Osteocyte (in vitro differentiated cells): Measurements from ENCODE around the gene CALCOCO2. TPM values are rescaled to one million over a fixed set of nuclear protein-coding genes. Genes with fewer than 3 reads are reported as not detected.
"Not testable (repeated sequence)": the region's sequence is repeated elsewhere in the genome, so short reads cannot be mapped to it uniquely, and the experiment has no call there.

Experiments
- DNase-seq: peaks from one replicate; pipeline ENCODE4 v3.0.0; 2021; ENCODE audit warnings: mixed read lengths; ENCODE audit not compliant: unreplicated experiment; ENCODE audit errors: extremely low spot score
- H3K27ac Mint-ChIP-seq: one replicate; pipeline ENCODE4 v1.8.0; 2021; ENCODE audit warnings: mild to moderate bottlenecking, mixed read lengths; ENCODE audit not compliant: unreplicated experiment
- H3K27me3 Mint-ChIP-seq: one replicate; pipeline ENCODE4 v1.8.0; 2021; ENCODE audit warnings: mixed read lengths; ENCODE audit not compliant: unreplicated experiment
- H3K36me3 Mint-ChIP-seq: one replicate; pipeline ENCODE4 v1.8.0; 2021; ENCODE audit warnings: mixed read lengths; ENCODE audit not compliant: unreplicated experiment
- H3K4me1 Mint-ChIP-seq: one replicate; pipeline ENCODE4 v1.8.0; 2021; ENCODE audit warnings: mixed read lengths; ENCODE audit not compliant: unreplicated experiment
- H3K4me3 Mint-ChIP-seq: one replicate; pipeline ENCODE4 v1.8.0; 2021; ENCODE audit warnings: mild to moderate bottlenecking, moderate library complexity, mixed read lengths; ENCODE audit not compliant: unreplicated experiment
- H3K9me3 Mint-ChIP-seq: one replicate; pipeline ENCODE4 v1.8.0; 2021; ENCODE audit warnings: mixed read lengths; ENCODE audit not compliant: unreplicated experiment
- total RNA-seq: library from RNA; stranded (reverse); gene quantifications from 2 replicates; pipeline ENCODE4 v1.2.1, GENCODE V29; 2021
- TF ChIP-seq, protein P1 (sequence below): fragments of 200-600 bp; sonication (generic); IDR thresholded peaks from 2 replicates; pipeline ENCODE4 v1.5.0; 2021; ENCODE audit warnings: antibody characterized with exemption, mild to moderate bottlenecking, moderate library complexity

The CALCOCO2 gene
- total RNA-seq, 1 donor from 2014 or later, result 94.4 TPM

GRCh38 chr17:48825446-48826381 is 5.1 kb upstream of the CALCOCO2 start:
- H3K9me3 Mint-ChIP-seq, result no peaks in the 10 kb centered on the region
- DNase-seq, result no peak
- peaks cover 7% of the 10 kb centered on the region for H3K27me3 Mint-ChIP-seq
- H3K27ac Mint-ChIP-seq, result no peak overlapping the region
- TF ChIP-seq, protein P1, sequence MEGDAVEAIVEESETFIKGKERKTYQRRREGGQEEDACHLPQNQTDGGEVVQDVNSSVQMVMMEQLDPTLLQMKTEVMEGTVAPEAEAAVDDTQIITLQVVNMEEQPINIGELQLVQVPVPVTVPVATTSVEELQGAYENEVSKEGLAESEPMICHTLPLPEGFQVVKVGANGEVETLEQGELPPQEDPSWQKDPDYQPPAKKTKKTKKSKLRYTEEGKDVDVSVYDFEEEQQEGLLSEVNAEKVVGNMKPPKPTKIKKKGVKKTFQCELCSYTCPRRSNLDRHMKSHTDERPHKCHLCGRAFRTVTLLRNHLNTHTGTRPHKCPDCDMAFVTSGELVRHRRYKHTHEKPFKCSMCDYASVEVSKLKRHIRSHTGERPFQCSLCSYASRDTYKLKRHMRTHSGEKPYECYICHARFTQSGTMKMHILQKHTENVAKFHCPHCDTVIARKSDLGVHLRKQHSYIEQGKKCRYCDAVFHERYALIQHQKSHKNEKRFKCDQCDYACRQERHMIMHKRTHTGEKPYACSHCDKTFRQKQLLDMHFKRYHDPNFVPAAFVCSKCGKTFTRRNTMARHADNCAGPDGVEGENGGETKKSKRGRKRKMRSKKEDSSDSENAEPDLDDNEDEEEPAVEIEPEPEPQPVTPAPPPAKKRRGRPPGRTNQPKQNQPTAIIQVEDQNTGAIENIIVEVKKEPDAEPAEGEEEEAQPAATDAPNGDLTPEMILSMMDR, result no peak
- H3K36me3 Mint-ChIP-seq, result no peaks in the 10 kb centered on the region
- no peak overlapping the region for H3K4me3 Mint-ChIP-seq
- H3K4me1 Mint-ChIP-seq, result peaks cover under 1% of the 10 kb centered on the region

GRCh38 chr17:48831549-48831883 is 681 bp downstream of the CALCOCO2 start:
- H3K4me3 Mint-ChIP-seq, result peak overlapping the region; percentile 98
- H3K27me3 Mint-ChIP-seq, result no peaks in the 10 kb centered on the region
- no peak for DNase-seq
- H3K27ac Mint-ChIP-seq, result peak overlapping the region; percentile 92
- H3K9me3 Mint-ChIP-seq, result no peaks in the 10 kb centered on the region
- no peaks in the 10 kb centered on the region for H3K36me3 Mint-ChIP-seq
- peaks cover 13% of the 10 kb centered on the region for H3K4me1 Mint-ChIP-seq
- TF ChIP-seq, protein P1, result no peak

DNA sequence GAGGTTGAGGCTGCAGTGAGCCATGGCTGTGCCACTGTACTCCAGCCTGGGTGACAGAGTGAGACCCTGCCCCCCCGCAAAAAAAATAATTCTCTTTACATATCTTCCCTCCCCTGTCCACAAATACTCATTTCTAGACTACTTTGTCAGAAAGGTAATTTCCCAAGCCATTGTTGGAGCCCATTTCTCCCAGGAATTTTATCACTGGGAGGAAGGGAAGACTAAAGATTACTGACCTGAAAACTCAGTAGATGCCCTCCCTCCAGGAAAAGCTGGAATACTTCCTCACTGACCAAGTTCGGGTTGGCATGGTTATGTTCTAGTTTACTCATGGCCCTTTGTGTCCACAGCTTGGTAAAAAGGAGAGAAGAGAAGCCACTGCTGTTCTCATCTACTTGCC is 4.1 kb downstream of the CALCOCO2 start:
- TF ChIP-seq, protein P1, result no peak
- Mint-ChIP-seq H3K36me3 (no peaks in the 10 kb centered on the region), H3K9me3 (no peaks in the 10 kb centered on the region)

DNA sequence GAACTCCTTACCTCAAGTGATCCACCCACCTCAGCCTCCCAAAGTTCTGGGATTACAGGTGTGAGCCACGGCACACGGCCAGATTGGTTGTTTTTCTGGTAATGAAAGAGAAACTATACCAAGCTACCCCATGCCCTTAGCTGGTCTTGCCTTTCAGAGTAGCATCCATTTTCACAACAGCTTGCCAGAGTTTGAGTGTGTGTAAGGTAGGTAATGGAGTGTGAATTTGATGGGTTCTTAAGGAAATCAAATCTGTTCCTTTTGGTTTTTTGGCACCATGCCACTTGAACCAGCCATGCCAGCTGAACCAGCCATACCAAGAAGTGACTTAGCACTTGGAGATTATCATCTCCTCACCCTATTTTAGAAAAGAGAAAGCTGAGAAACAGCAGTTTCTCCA is 5.1 kb downstream of the CALCOCO2 start:
- no peak for DNase-seq
- H3K4me1 Mint-ChIP-seq, result peaks cover 20% of the 10 kb centered on the region
- H3K36me3 Mint-ChIP-seq, result no peaks in the 10 kb centered on the region
- H3K9me3 Mint-ChIP-seq, result no peaks in the 10 kb centered on the region
- TF ChIP-seq, protein P1, result no peak
- H3K27me3 Mint-ChIP-seq, result no peaks in the 10 kb centered on the region
- H3K27ac Mint-ChIP-seq, result no peak overlapping the region
- no peak overlapping the region for H3K4me3 Mint-ChIP-seq

More for the DNA sequence above, 4.1 kb downstream of the CALCOCO2 start:
- Mint-ChIP-seq H3K4me3 (no peak overlapping the region), H3K27me3 (no peaks in the 10 kb centered on the region), H3K27ac (no peak overlapping the region), H3K4me1 (peaks cover 13% of the 10 kb centered on the region)
- no peak for DNase-seq

DNA sequence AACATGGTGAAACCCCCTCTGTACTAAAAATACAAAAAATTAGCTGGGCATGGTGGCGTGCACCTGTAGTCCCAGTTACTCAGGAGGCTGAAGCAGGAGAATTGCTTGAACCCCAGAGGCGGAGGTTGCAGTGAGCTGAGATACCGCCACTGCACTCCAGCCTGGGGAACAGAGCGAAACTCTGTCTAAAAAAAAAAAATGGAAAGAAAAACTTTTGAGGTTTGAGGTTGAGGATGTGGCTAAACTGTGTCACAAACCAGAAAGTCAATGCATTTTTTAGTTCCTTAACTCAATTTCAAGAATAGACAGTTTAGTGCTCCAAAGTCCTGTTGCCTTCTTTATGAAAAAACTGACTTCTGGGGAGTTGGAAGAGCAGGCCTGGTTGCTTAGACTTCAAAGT is 6.6 kb downstream of the CALCOCO2 start:
- not testable (repeated sequence) for H3K27me3 Mint-ChIP-seq, H3K27ac Mint-ChIP-seq, H3K36me3 Mint-ChIP-seq, H3K9me3 Mint-ChIP-seq, DNase-seq, H3K4me3 Mint-ChIP-seq
- peaks cover 27% of the 10 kb centered on the region for H3K4me1 Mint-ChIP-seq
